ENCODE results near the gene C5orf63. TPM values are rescaled to one million over a fixed set of nuclear protein-coding genes. Genes with fewer than 3 reads are reported as not detected.

Gene C5orf63
- total and polyA plus RNA-seq, 4 donors = 2.1 to 6.4 (median 3.8) TPM

- TF ChIP-seq YY1 (IDR thresholded peaks at IDR 0.05) (no peak), ZBTB33 (IDR thresholded peaks at IDR 0.05) (no peak), HNF4G (IDR thresholded peaks at IDR 0.05) (no peak), JUND (IDR thresholded peaks at IDR 0.05) (no peak), FOXA2 (IDR thresholded peaks at IDR 0.05) (no peak), HNF4A (conservative IDR thresholded peaks at IDR 0.05) (no peak), TAF1 (conservative IDR thresholded peaks at IDR 0.05) (no peak), SP1 (IDR thresholded peaks at IDR 0.05) (no peak), RXRA (IDR thresholded peaks at IDR 0.05) (no peak), GABPA (IDR thresholded peaks at IDR 0.05 in 1 of 2, conservative IDR thresholded peaks at IDR 0.05 in 1 of 2) (no peak), NR2F2 (IDR thresholded peaks at IDR 0.05) (no peak), RAD21 (IDR thresholded peaks at IDR 0.05) (no peak), ATF3 (IDR thresholded peaks at IDR 0.05) (no peak), EGR1 (IDR thresholded peaks at IDR 0.05; ENCODE audit: low read depth in 2 of 2) (no peak)
- TF ChIP-seq, protein P1, sequence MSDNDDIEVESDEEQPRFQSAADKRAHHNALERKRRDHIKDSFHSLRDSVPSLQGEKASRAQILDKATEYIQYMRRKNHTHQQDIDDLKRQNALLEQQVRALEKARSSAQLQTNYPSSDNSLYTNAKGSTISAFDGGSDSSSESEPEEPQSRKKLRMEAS (IDR thresholded peaks at IDR 0.05) = no peak
- TF ChIP-seq, protein P2, sequence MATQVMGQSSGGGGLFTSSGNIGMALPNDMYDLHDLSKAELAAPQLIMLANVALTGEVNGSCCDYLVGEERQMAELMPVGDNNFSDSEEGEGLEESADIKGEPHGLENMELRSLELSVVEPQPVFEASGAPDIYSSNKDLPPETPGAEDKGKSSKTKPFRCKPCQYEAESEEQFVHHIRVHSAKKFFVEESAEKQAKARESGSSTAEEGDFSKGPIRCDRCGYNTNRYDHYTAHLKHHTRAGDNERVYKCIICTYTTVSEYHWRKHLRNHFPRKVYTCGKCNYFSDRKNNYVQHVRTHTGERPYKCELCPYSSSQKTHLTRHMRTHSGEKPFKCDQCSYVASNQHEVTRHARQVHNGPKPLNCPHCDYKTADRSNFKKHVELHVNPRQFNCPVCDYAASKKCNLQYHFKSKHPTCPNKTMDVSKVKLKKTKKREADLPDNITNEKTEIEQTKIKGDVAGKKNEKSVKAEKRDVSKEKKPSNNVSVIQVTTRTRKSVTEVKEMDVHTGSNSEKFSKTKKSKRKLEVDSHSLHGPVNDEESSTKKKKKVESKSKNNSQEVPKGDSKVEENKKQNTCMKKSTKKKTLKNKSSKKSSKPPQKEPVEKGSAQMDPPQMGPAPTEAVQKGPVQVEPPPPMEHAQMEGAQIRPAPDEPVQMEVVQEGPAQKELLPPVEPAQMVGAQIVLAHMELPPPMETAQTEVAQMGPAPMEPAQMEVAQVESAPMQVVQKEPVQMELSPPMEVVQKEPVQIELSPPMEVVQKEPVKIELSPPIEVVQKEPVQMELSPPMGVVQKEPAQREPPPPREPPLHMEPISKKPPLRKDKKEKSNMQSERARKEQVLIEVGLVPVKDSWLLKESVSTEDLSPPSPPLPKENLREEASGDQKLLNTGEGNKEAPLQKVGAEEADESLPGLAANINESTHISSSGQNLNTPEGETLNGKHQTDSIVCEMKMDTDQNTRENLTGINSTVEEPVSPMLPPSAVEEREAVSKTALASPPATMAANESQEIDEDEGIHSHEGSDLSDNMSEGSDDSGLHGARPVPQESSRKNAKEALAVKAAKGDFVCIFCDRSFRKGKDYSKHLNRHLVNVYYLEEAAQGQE (IDR thresholded peaks at IDR 0.05) = no peak
- no peak overlapping the region for H3K9ac ChIP-seq (ENCODE audit: low read depth in 1 of 2, low read length in 2 of 2)
- WGBS = 91% methylated on average over 2 of the region's 2 CpGs
- no peaks in the 10 kb centered on the region for H3K4me1 ChIP-seq (ENCODE audit: control insufficient read depth in 4 of 4, insufficient read depth in 4 of 4, low read length in 3 of 4)
- H3K27me3 ChIP-seq (ENCODE audit: control insufficient read depth in 4 of 4, insufficient read depth in 4 of 4, low read length in 3 of 4) = no peaks in the 10 kb centered on the region
- H3K36me3 ChIP-seq (ENCODE audit: control insufficient read depth in 4 of 4, insufficient read depth in 3 of 4, low read depth in 1 of 4, low read length in 3 of 4) = no peaks in the 10 kb centered on the region
- no peaks in the 10 kb centered on the region for H3K9me3 ChIP-seq (ENCODE audit: control insufficient read depth in 4 of 4, low read length in 3 of 4)
- H3K4me3 ChIP-seq (ENCODE audit: low read depth in 1 of 3, low read length in 3 of 3) = no peak overlapping the region
- no peak for DNase-seq (ENCODE audit: low spot score)
- no peak overlapping the region for H3K27ac ChIP-seq (ENCODE audit: low read depth in 1 of 2, low read length in 2 of 2)
These were observed 62.9 kb downstream of the C5orf63 start for GRCh38 chr5:127010362-127010761.

- Histone ChIP-seq H3K4me1 (ENCODE audit: control insufficient read depth in 4 of 4, insufficient read depth in 4 of 4, low read length in 3 of 4) (no peaks in the 10 kb centered on the region), H3K4me3 (ENCODE audit: low read depth in 1 of 3, low read length in 3 of 3) (no peak overlapping the region), H3K9me3 (ENCODE audit: control insufficient read depth in 4 of 4, low read length in 3 of 4) (no peaks in the 10 kb centered on the region), H3K9ac (ENCODE audit: low read depth in 1 of 2, low read length in 2 of 2) (no peak overlapping the region), H3K36me3 (ENCODE audit: control insufficient read depth in 4 of 4, insufficient read depth in 3 of 4, low read depth in 1 of 4, low read length in 3 of 4) (no peaks in the 10 kb centered on the region), H3K27me3 (ENCODE audit: control insufficient read depth in 4 of 4, insufficient read depth in 4 of 4, low read length in 3 of 4) (no peaks in the 10 kb centered on the region), H3K27ac (ENCODE audit: low read depth in 1 of 2, low read length in 2 of 2) (no peak overlapping the region)
- TF ChIP-seq YY1 (IDR thresholded peaks at IDR 0.05) = no peak
- TF ChIP-seq RAD21 (IDR thresholded peaks at IDR 0.05) = no peak
- no peak for TF ChIP-seq RXRA (IDR thresholded peaks at IDR 0.05)
- no peak for TF ChIP-seq GABPA (IDR thresholded peaks at IDR 0.05 in 1 of 2, conservative IDR thresholded peaks at IDR 0.05 in 1 of 2)
- no peak for TF ChIP-seq HNF4G (IDR thresholded peaks at IDR 0.05)
- TF ChIP-seq SP1 (IDR thresholded peaks at IDR 0.05) = no peak
- TF ChIP-seq TAF1 (conservative IDR thresholded peaks at IDR 0.05) = no peak
- TF ChIP-seq, protein P1 (IDR thresholded peaks at IDR 0.05) = no peak
- TF ChIP-seq, protein P3, sequence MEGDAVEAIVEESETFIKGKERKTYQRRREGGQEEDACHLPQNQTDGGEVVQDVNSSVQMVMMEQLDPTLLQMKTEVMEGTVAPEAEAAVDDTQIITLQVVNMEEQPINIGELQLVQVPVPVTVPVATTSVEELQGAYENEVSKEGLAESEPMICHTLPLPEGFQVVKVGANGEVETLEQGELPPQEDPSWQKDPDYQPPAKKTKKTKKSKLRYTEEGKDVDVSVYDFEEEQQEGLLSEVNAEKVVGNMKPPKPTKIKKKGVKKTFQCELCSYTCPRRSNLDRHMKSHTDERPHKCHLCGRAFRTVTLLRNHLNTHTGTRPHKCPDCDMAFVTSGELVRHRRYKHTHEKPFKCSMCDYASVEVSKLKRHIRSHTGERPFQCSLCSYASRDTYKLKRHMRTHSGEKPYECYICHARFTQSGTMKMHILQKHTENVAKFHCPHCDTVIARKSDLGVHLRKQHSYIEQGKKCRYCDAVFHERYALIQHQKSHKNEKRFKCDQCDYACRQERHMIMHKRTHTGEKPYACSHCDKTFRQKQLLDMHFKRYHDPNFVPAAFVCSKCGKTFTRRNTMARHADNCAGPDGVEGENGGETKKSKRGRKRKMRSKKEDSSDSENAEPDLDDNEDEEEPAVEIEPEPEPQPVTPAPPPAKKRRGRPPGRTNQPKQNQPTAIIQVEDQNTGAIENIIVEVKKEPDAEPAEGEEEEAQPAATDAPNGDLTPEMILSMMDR (IDR thresholded peaks at IDR 0.05; ENCODE audit: low read depth, low read length, missing input control) = no peak
- TF ChIP-seq JUND (IDR thresholded peaks at IDR 0.05) = no peak
- TF ChIP-seq FOXA2 (IDR thresholded peaks at IDR 0.05) = no peak
- WGBS = 82% methylated on average over 1 of the region's 1 CpG
- no peak for DNase-seq (ENCODE audit: low spot score)
These were observed 63.5 kb downstream of the C5orf63 start for GRCh38 chr5:127009784-127010183.

All from liver (tissue), 9 donors.